Gastroesophageal sphincter (tissue), 3 donors: ENCODE data around the gene FBLIM1.

Experiments
- POLR2A ChIP-seq, 2 donors: fragments of 450-650 bp; IDR thresholded peaks; one replicate each; pipeline ENCODE4 v1.6.1; 2017; ENCODE audit warnings: antibody characterized with exemption in 2 of 2, mild to moderate bottlenecking in 2 of 2, moderate library complexity in 1 of 2
- TF ChIP-seq, protein P1 (sequence below), 4 experiments: fragments of 200-600 bp in 2 of 4; fragments of 450-650 bp in 2 of 4; sonication (generic) in 1 of 4; IDR thresholded peaks; one replicate each; pipeline ENCODE4 v1.5.1; 2017 to 2019; ENCODE audit warnings: antibody characterized with exemption in 4 of 4, mild to moderate bottlenecking in 2 of 4, moderate library complexity in 2 of 4

DNA sequence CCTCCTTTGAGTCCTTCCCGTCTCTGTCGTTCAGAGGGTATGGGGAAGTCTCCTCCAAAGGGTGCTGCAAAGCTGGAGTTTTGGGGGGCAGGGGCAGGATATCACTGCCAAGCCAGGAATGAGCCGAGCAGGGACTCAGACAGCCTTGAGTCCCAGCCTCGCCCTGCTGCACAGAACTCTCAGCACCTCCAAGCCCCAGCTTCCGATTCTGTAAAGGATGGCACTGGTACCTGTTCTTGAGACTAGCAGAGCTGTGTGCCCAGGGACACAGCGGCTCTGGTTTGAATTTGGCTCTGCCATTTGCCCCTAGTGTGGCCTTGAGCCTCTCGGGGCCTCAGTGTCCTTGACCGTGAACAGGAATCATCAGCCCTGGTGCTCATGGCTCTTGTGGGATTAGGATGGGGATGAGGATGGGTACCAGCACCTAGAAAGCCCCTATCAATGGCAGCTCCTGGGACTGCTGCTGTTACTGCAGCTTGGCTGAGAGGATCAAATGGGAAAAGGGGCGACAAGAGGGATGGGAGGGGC is 1.5 kb upstream of the FBLIM1 start:
- TF ChIP-seq, protein P1, sequence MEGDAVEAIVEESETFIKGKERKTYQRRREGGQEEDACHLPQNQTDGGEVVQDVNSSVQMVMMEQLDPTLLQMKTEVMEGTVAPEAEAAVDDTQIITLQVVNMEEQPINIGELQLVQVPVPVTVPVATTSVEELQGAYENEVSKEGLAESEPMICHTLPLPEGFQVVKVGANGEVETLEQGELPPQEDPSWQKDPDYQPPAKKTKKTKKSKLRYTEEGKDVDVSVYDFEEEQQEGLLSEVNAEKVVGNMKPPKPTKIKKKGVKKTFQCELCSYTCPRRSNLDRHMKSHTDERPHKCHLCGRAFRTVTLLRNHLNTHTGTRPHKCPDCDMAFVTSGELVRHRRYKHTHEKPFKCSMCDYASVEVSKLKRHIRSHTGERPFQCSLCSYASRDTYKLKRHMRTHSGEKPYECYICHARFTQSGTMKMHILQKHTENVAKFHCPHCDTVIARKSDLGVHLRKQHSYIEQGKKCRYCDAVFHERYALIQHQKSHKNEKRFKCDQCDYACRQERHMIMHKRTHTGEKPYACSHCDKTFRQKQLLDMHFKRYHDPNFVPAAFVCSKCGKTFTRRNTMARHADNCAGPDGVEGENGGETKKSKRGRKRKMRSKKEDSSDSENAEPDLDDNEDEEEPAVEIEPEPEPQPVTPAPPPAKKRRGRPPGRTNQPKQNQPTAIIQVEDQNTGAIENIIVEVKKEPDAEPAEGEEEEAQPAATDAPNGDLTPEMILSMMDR (IDR thresholded peaks at IDR 0.05) = no peak
- TF ChIP-seq POLR2A (IDR thresholded peaks at IDR 0.05) = no peak
